OCI-LY7 (cell line): Measurements from ENCODE around the gene MDC1.

ENCODE experiments used
- CTCF ChIP-seq: fragments of 200-600 bp; sonication (generic); conservative IDR thresholded peaks from 2 replicates; pipeline ENCODE4 v1.5.1; 2014; ENCODE audit warnings: mild to moderate bottlenecking, antibody characterized with exemption, low read length, moderate library complexity, mixed read lengths
- EZH2phosphoT487 ChIP-seq: fragments of 200-600 bp; sonication (generic); IDR thresholded peaks from 2 replicates; pipeline ENCODE4 v1.6.1; 2018; ENCODE audit warnings: low read depth, borderline replicate concordance, mild to moderate bottlenecking, mixed run types, antibody characterized with exemption, low read length, moderate library complexity, mixed read lengths

GRCh38 chr6:30681766-30682142, 35.3 kb downstream of the MDC1 start:
- TF ChIP-seq CTCF, result no peak
- no peak for TF ChIP-seq EZH2phosphoT487
